Type B pancreatic cell (in vitro differentiated cells): ENCODE measurements around the gene PCDHB4. TPM values are rescaled to one million over a fixed set of nuclear protein-coding genes. Genes with fewer than 3 reads are reported as not detected.
"Not testable (repeated sequence)": the region's sequence is repeated elsewhere in the genome, so short reads cannot be mapped to it uniquely, and the experiment has no call there.

Experiments used
- DNase-seq: peaks from one replicate; pipeline ENCODE4 v3.0.0; 2021; ENCODE audit warnings: mixed read lengths; ENCODE audit not compliant: unreplicated experiment; ENCODE audit errors: extremely low spot score
- H3K27ac Mint-ChIP-seq: 2 replicates; pipeline ENCODE4 v1.8.0; 2021; ENCODE audit warnings: mild to moderate bottlenecking, mixed read lengths
- H3K27me3 Mint-ChIP-seq: 2 replicates; pipeline ENCODE4 v1.8.0; 2021; ENCODE audit warnings: mixed read lengths
- H3K36me3 Mint-ChIP-seq: 2 replicates; pipeline ENCODE4 v1.8.0; 2021; ENCODE audit warnings: mixed read lengths
- H3K4me1 Mint-ChIP-seq: one replicate; pipeline ENCODE4 v1.8.0; 2021; ENCODE audit warnings: mixed read lengths; ENCODE audit not compliant: unreplicated experiment
- H3K4me3 Mint-ChIP-seq: 2 replicates; pipeline ENCODE4 v1.8.0; 2021; ENCODE audit warnings: mild to moderate bottlenecking, mixed read lengths
- H3K9me3 Mint-ChIP-seq: 2 replicates; pipeline ENCODE4 v1.8.0; 2021; ENCODE audit warnings: mixed read lengths
- total RNA-seq: library from RNA; stranded (reverse); gene quantifications from 2 replicates; pipeline ENCODE4 v1.2.1, GENCODE V29; 2021; ENCODE audit warnings: low replicate concordance
- TF ChIP-seq, protein P1 (sequence below): fragments of 200-600 bp; sonication (generic); conservative IDR thresholded peaks from 2 replicates; pipeline ENCODE4 v1.5.0; 2021; ENCODE audit warnings: antibody characterized with exemption, mild to moderate bottlenecking

PCDHB4 gene
- total RNA-seq, 1 donor from 2014 or later: 2.7 TPM

DNA sequence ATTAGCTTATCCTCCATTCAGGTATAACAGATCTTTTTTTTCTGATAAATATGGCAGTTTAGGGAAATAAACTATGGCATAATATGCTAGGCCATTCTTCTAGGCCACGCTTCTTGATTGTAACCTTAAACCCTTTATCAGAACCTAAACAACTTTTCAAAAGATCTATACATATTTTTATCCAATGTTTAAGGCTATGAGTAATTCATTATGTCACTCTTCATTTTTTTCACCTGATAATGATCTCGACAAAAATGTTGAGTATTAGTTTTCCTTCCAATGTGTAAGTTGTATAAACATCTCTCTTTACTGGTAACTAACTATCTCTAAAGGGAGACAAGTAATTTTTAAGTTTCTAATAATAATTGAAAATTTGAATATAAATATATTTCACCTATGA lies 2.4 kb upstream of the PCDHB4 start:
- H3K27ac Mint-ChIP-seq: no peak overlapping the region
- H3K36me3 Mint-ChIP-seq: peaks cover 23% of the 10 kb centered on the region
- peaks cover 6% of the 10 kb centered on the region for H3K9me3 Mint-ChIP-seq
- no peaks in the 10 kb centered on the region for H3K27me3 Mint-ChIP-seq
- DNase-seq: no peak
- H3K4me3 Mint-ChIP-seq: no peak overlapping the region
- no peaks in the 10 kb centered on the region for H3K4me1 Mint-ChIP-seq
- TF ChIP-seq, protein P1, sequence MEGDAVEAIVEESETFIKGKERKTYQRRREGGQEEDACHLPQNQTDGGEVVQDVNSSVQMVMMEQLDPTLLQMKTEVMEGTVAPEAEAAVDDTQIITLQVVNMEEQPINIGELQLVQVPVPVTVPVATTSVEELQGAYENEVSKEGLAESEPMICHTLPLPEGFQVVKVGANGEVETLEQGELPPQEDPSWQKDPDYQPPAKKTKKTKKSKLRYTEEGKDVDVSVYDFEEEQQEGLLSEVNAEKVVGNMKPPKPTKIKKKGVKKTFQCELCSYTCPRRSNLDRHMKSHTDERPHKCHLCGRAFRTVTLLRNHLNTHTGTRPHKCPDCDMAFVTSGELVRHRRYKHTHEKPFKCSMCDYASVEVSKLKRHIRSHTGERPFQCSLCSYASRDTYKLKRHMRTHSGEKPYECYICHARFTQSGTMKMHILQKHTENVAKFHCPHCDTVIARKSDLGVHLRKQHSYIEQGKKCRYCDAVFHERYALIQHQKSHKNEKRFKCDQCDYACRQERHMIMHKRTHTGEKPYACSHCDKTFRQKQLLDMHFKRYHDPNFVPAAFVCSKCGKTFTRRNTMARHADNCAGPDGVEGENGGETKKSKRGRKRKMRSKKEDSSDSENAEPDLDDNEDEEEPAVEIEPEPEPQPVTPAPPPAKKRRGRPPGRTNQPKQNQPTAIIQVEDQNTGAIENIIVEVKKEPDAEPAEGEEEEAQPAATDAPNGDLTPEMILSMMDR: no peak

DNA sequence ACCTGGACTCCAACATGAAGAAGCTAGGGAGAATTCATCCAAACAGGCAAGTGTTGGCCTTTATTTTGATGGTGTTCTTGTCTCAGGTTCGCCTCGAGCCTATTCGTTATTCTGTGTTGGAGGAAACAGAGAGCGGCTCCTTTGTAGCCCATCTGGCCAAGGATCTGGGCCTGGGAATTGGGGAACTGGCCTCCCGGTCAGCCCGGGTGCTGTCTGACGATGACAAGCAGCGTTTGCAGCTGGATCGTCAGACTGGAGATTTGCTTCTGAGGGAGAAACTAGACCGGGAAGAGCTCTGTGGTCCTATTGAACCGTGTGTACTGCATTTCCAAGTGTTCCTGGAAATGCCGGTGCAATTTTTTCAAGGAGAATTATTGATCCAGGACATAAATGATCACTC lies 367 bp downstream of the PCDHB4 start:
- Mint-ChIP-seq H3K4me3 (no peak overlapping the region), H3K27me3 (no peaks in the 10 kb centered on the region), H3K4me1 (no peaks in the 10 kb centered on the region), H3K27ac (no peak overlapping the region), H3K36me3 (peaks cover 18% of the 10 kb centered on the region), H3K9me3 (no peaks in the 10 kb centered on the region)
- TF ChIP-seq, protein P1: no peak
- DNase-seq: no peak

DNA sequence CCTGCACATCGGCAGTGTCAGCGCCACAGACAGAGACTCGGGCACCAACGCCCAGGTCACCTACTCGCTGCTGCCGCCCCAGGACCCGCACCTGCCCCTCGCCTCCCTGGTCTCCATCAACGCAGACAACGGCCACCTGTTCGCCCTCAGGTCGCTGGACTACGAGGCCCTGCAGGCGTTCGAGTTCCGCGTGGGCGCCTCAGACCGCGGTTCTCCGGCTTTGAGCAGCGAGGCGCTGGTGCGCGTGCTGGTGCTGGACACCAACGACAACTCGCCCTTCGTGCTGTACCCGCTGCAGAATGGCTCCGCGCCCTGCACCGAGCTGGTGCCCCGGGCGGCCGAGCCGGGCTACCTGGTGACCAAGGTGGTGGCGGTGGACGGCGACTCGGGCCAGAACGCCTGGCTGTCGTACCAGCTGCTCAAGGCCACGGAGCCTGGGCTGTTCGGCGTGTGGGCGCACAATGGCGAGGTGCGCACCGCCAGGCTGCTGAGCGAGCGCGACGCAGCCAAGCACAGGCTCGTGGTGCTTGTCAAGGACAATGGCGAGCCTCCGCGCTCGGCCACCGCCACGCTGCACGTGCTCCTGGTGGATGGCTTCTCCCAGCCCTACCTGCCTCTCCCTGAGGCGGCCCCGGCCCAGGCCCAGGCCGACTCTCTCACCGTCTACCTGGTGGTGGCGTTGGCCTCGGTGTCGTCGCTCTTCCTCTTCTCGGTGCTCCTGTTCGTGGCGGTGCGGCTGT lies 1.9 kb downstream of the PCDHB4 start:
- not testable (repeated sequence) for H3K4me3 Mint-ChIP-seq, H3K9me3 Mint-ChIP-seq
- H3K36me3 Mint-ChIP-seq: peaks cover 18% of the 10 kb centered on the region

DNA sequence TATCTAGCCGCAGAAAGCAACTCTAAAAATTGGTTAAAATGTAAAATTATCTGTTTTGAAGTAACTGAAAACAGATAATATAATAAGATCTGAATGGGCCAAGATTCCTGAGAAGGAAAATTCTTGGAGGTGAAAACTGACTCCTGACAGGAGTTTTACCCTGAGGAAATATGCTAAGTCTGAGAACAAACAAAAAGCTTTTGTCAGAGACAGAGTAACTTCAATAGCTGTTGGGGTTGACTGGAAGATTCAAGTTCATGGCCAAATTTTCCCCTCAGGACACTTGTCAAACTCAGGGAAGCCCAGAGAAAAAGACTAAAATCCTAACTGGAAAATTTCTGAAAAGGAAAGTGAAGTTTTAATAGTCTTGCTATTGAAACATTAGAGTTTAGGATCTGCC lies 5.7 kb downstream of the PCDHB4 start:
- peaks cover 13% of the 10 kb centered on the region for H3K36me3 Mint-ChIP-seq
- DNase-seq: no peak
- no peaks in the 10 kb centered on the region for H3K27me3 Mint-ChIP-seq
- TF ChIP-seq, protein P1: no peak
- H3K27ac Mint-ChIP-seq: no peak overlapping the region
- no peak overlapping the region for H3K4me3 Mint-ChIP-seq
- no peaks in the 10 kb centered on the region for H3K4me1 Mint-ChIP-seq
- H3K9me3 Mint-ChIP-seq: no peaks in the 10 kb centered on the region

More for the DNA sequence above, 1.9 kb downstream of the PCDHB4 start:
- H3K4me1 Mint-ChIP-seq, DNase-seq, H3K27me3 Mint-ChIP-seq, H3K27ac Mint-ChIP-seq: not testable (repeated sequence)

DNA sequence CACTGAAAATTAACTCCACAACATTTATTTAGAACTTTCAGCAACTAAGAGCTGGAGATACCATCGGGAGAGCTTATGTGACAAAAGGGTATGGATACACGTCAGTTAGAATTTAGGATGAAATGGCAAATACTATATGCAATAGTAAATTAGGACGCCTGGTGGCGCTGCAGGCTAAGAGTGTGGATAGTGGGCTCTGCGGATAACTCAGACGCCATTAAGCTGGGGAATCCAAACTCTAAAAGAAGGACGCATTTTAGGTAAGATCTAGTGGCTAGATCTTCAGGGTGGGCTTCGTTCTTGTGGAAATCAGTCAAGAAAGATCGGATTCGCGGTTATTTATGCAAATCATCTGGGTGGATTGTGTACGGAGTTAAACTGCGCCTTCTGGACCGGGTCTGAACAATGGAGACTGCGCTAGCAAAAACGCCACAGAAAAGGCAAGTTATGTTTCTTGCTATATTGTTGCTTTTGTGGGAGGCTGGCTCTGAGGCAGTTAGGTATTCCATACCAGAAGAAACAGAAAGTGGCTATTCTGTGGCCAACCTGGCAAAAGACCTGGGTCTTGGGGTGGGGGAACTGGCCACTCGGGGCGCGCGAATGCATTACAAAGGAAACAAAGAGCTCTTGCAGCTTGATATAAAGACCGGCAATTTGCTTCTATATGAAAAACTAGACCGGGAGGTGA lies 13.6 kb downstream of the PCDHB4 start, which contains the start of gene PCDHB5:
Gene PCDHB5 (plus strand): TSS at position 177 of the 688 bp plus-strand sequence. CDS start 229 bp downstream, at position 406.
- TF ChIP-seq, protein P1: peak; percentile 61
- H3K9me3 Mint-ChIP-seq: peaks cover 29% of the 10 kb centered on the region

DNA sequence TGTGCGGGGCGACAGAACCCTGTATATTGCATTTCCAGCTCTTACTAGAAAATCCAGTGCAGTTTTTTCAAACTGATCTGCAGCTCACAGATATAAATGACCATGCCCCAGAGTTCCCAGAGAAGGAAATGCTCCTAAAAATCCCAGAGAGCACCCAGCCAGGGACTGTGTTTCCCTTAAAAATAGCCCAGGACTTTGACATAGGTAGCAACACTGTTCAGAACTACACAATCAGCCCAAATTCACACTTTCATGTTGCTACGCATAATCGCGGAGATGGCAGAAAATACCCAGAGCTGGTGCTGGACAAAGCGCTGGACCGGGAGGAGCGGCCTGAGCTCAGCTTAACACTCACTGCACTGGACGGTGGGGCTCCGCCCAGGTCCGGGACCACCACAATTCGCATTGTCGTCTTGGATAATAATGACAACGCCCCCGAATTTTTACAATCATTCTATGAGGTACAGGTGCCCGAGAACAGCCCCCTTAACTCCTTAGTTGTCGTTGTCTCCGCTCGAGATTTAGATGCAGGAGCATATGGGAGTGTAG lies 14.2 kb downstream of the PCDHB4 start:
- H3K27ac Mint-ChIP-seq: peak overlapping the region; percentile 94

More for the DNA sequence above, 13.6 kb downstream of the PCDHB4 start, which contains the start of gene PCDHB5:
- Mint-ChIP-seq H3K4me3 (peak within 1 kb of the TSS; percentile 94), H3K27ac (peak within 1 kb of the TSS; percentile 94), H3K4me1 (no peaks in the 10 kb centered on the region), H3K27me3 (no peaks in the 10 kb centered on the region), H3K36me3 (peaks cover 25% of the 10 kb centered on the region)
- DNase-seq: no peak

DNA sequence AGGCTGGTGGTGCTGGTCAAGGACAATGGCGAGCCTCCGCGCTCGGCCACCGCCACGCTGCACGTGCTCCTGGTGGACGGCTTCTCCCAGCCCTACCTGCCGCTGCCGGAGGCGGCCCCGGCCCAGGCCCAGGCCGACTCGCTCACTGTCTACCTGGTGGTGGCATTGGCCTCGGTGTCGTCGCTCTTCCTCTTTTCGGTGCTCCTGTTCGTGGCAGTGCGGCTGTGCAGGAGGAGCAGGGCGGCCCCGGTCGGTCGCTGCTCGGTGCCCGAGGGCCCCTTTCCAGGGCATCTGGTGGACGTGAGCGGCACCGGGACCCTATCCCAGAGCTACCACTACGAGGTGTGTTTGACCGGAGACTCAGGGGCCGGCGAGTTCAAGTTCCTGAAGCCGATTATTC lies 15.7 kb downstream of the PCDHB4 start:
- Mint-ChIP-seq H3K9me3 (peaks cover 29% of the 10 kb centered on the region), H3K36me3 (peaks cover 25% of the 10 kb centered on the region)
- not testable (repeated sequence) for DNase-seq, H3K27ac Mint-ChIP-seq, H3K27me3 Mint-ChIP-seq, H3K4me3 Mint-ChIP-seq, H3K4me1 Mint-ChIP-seq

More for the DNA sequence above, 14.2 kb downstream of the PCDHB4 start:
- TF ChIP-seq, protein P1: no peak
- Mint-ChIP-seq H3K27me3 (no peaks in the 10 kb centered on the region), H3K4me3 (peak overlapping the region; percentile 94), H3K36me3 (peaks cover 25% of the 10 kb centered on the region), H3K4me1 (no peaks in the 10 kb centered on the region), H3K9me3 (peaks cover 29% of the 10 kb centered on the region)
- no peak for DNase-seq
